Colonic mucosa (tissue), 4 donors: ENCODE measurements around the gene SEPTIN2. TPM values are rescaled to one million over a fixed set of nuclear protein-coding genes. Genes with fewer than 3 reads are reported as not detected.
A peak's percentile ranks its signal among the peaks of the same experiment; 100 is the strongest.

Experiments used
- DNase-seq: peaks from one replicate; pipeline ENCODE4 v3.0.0-alpha.2; 2020
- H3K27ac ChIP-seq: fragments of 200-600 bp; one replicate; pipeline ENCODE4 v1.8.0; 2021
- H3K27me3 ChIP-seq: fragments of 200-600 bp; one replicate; pipeline ENCODE4 v1.8.0; 2021
- H3K36me3 ChIP-seq: fragments of 200-600 bp; one replicate; pipeline ENCODE4 v1.8.0; 2021
- H3K4me1 ChIP-seq: fragments of 200-600 bp; one replicate; pipeline ENCODE4 v1.8.0; 2021; ENCODE audit warnings: mild to moderate bottlenecking
- H3K4me3 ChIP-seq: fragments of 200-600 bp; one replicate; pipeline ENCODE4 v1.8.0; 2021
- H3K9ac ChIP-seq, 2 donors: one replicate each; pipeline ENCODE4 v1.7.0; 2013; ENCODE audit warnings: control low read depth in 2 of 2, low read depth in 2 of 2, low read length in 2 of 2
- H3K9me3 ChIP-seq: fragments of 200-600 bp; one replicate; pipeline ENCODE4 v1.8.0; 2021
- intact Hi-C: fragments of 100-400 bp; cut with DNase I; formaldehyde crosslinking; loops from one replicate; pipeline ENCODE4 v1.14.1; 2022
- total RNA-seq, 2 donors: library from RNA; stranded (reverse); fragmentation: NEBNext Ultra II Directional in 1 of 2; extraction: Animal tissue kit (Norgen Biotek cat#: 25700) in 1 of 2; gene quantifications; one replicate each; pipeline ENCODE4 v1.2.1, GENCODE V29; 2021
- TF ChIP-seq, protein P1 (sequence below): fragments of 200-600 bp; IDR thresholded peaks from one replicate; pipeline ENCODE4 v1.8.0; 2022; ENCODE audit warnings: antibody characterized with exemption, mild to moderate bottlenecking
- donor health status: healthy.
- donor health status: DM: no; HTN: no; CAD: no.
- donor health status: DM: no; HTN: no; CAD: no.

The SEPTIN2 gene
- total RNA-seq, 2 donors from 2014 or later = 196 to 244 TPM

DNA sequence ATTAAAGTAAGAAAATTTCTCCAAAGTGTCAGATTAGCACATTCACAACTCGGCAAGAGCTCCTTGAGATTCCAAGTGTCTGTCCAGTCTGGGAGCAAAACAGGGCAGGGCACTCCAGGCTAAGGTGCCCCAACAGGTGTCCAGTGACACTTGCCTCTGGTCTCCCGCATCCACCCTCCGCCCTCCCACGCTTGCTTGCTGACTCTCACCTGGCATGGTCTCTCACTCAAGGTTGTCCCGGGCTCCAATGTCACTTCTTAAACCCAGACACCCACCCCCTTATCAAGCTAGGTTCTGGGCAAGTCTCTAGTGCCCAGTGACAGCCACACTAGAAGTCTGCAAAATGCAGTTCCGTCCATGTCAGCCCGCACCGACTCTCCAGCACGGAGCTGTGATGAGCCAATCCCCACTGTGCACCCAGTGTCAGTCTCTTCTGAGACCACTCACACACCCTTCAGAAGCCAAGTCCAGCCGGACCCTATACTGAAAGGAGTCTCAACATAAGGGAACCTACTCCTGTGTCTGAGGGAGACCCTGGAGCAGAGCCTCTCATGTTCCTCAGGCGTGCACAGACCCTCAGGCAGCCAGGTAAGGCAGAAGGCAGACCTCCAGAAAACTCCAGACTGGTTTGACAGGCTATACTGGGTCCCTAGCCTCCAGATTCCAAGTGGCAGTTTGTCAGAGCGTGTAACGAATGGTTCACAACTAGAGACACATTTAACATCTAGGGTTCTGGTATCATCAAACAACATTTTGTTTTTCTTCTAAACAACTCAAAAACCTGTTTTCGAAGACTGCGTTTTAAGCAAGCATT lies 45.8 kb upstream of the SEPTIN2 start:
- Histone ChIP-seq H3K9me3 (no peaks in the 10 kb centered on the region), H3K9ac (peak overlapping the region in 1 of 2 donors; percentile 78), H3K27ac (no peak overlapping the region), H3K27me3 (no peaks in the 10 kb centered on the region), H3K4me3 (no peak overlapping the region), H3K36me3 (peaks cover 13% of the 10 kb centered on the region), H3K4me1 (peaks cover 11% of the 10 kb centered on the region)
- no peak for DNase-seq
- TF ChIP-seq, protein P1, sequence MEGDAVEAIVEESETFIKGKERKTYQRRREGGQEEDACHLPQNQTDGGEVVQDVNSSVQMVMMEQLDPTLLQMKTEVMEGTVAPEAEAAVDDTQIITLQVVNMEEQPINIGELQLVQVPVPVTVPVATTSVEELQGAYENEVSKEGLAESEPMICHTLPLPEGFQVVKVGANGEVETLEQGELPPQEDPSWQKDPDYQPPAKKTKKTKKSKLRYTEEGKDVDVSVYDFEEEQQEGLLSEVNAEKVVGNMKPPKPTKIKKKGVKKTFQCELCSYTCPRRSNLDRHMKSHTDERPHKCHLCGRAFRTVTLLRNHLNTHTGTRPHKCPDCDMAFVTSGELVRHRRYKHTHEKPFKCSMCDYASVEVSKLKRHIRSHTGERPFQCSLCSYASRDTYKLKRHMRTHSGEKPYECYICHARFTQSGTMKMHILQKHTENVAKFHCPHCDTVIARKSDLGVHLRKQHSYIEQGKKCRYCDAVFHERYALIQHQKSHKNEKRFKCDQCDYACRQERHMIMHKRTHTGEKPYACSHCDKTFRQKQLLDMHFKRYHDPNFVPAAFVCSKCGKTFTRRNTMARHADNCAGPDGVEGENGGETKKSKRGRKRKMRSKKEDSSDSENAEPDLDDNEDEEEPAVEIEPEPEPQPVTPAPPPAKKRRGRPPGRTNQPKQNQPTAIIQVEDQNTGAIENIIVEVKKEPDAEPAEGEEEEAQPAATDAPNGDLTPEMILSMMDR = no peak
- intact Hi-C loops = no loop called here

DNA sequence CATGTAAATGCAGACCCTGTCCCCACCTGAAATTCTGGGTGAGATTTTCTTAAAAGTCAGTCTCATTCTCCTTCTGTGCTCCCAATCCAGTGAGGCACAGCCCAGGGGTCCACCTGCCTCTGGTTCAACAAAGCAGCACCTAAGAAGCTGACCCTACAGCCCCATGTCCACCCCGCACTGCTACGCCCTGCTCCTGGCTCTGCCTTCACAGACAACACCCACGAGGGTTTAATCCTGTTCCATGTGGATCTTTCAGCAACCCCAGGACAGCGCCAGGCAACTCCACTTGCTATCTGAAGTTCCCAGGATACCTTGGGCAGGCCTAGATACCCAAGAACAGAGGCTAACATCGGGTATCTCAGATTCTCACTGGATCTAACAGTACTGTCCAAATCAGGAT lies 45.2 kb upstream of the SEPTIN2 start:
- H3K4me1 ChIP-seq = peaks cover 11% of the 10 kb centered on the region
- DNase-seq = no peak
- H3K9me3 ChIP-seq = no peaks in the 10 kb centered on the region
- no peak overlapping the region for H3K27ac ChIP-seq
- intact Hi-C loops = no loop called here
- no peaks in the 10 kb centered on the region for H3K27me3 ChIP-seq
- H3K4me3 ChIP-seq = no peak overlapping the region
- TF ChIP-seq, protein P1 = no peak
- peak overlapping the region in 1 of 2 donors; percentile 78 for H3K9ac ChIP-seq
- peaks cover 9% of the 10 kb centered on the region for H3K36me3 ChIP-seq

DNA sequence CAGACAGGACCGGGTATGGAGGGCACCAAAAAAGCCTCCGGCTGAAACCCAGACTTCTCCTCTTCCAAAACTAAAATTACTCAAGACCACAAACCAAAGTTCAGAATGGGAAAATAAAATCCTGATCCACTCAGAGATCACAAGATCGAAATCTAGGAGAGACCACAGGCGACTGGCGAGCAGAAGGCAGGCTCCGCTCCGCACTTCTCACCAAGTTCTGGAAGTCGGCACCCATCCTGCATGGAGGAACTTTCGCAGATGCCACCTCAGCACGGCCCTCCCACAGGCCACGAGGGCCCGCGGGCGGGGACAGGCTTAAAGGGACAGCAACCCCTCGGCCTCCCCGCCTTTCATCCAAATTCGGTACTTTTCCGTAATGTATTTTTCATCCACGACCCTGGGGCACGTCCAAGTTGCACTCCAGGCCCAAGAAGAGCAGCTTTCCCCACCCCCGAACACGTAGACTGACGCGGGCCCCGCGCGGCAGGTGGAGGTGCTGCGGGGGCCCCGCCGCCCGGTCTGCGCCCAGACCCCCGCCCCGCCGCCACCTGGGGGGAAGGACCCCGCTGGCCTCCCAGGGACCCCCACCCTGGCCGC lies 43.9 kb upstream of the SEPTIN2 start:
- DNase-seq = peak; percentile 90
- peak overlapping the region; percentile 78 to 88 for H3K9ac ChIP-seq
- H3K27me3 ChIP-seq = no peaks in the 10 kb centered on the region
- intact Hi-C loops = loop anchor here (2.0 kb wide), 1 partner anchor 43 kb away; the partner anchor contains the start of genes HDLBP and SEPTIN2
- H3K4me3 ChIP-seq = peak overlapping the region; percentile 97
- H3K36me3 ChIP-seq = no peaks in the 10 kb centered on the region
- H3K4me1 ChIP-seq = peaks cover 11% of the 10 kb centered on the region
- H3K27ac ChIP-seq = peak overlapping the region; percentile 85
- TF ChIP-seq, protein P1 = no peak
- H3K9me3 ChIP-seq = no peaks in the 10 kb centered on the region

DNA sequence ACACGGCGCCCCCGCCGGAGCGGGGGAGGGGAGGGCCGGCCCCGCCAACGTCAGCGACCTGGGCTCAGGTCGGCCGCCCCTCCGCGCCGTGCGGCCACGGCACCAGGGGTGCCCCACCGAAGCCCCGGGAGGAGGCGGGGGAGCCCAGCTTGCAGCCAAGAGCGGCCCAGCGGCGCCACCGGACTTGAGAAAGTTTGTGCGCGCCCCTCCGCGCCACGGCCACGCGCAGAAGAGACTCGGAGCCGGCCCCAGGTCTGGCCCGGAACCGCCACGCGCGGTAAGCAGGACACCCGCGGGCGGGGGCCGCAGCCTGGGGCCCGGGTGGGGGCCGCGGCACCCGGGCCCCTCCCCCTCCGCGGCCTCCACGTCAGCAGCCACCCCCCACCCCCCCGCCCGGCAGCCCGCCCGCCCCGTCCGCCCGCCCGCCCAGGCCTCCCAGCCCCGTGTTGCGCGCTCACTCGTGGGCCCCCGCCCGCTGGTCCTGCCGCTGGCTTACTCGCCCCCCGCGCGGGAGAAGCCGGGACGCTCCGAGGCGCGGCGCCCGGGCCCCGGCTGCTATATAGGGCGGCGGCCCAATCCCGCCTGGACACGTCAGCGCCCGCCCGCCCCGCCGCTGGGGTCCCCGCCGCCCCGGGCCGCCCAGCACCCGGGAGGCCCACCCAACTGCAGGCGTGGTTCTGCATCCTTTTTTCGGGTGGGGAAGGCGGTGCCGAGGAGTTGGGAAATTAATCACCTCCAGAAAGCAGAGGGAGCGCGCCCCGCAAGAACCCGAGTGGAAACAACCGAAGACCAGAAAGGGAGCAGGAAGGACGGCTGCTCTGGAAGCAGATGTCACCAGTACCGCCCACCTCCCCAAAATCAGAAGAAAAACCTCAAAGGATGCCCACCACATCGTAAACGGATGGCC lies 43.2 kb upstream of the SEPTIN2 start:
- Histone ChIP-seq H3K4me1 (peaks cover 11% of the 10 kb centered on the region), H3K9me3 (no peaks in the 10 kb centered on the region)

More for the DNA sequence above, 43.2 kb upstream of the SEPTIN2 start:
- Histone ChIP-seq H3K27me3 (no peaks in the 10 kb centered on the region), H3K27ac (peak overlapping the region; percentile 85), H3K9ac (peak overlapping the region; percentile 78 to 88), H3K36me3 (no peaks in the 10 kb centered on the region), H3K4me3 (peak overlapping the region; percentile 97)
- peak; percentile 76 for DNase-seq
- TF ChIP-seq, protein P1 = no peak
- intact Hi-C loops = loop anchor here (2.0 kb wide), 1 partner anchor 42 kb away; the partner anchor contains the start of genes HDLBP and SEPTIN2
